GM12874 (cell line): Measurements from ENCODE around the gene TBC1D5.

Source experiments
- CTCF ChIP-seq: IDR thresholded peaks from 2 replicates; pipeline ENCODE4 v1.5.1; 2011; ENCODE audit warnings: low read depth, mild to moderate bottlenecking, control low read depth, low read length, moderate library complexity; ENCODE audit not compliant: insufficient read depth

The TBC1D5 gene

DNA sequence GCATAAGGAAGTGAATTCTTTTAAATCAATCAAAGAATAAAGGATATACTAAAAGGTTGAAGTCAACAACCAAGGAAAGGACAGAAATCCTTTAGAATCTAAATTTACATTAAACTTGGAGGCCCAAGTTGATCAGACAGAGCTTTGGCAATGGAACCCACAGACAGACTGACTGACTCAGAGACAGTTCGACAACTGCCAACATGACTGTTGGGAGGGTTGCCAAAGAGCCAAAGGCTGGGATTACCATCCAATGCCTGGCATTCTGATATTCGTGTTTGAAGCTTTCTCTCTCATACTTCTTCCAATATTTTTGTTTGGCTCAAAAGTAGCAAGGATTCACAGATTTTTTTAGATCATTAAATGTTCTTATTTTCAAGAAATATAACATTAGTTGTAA, 451.5 kb downstream of the TBC1D5 start:
- no peak for TF ChIP-seq CTCF

DNA sequence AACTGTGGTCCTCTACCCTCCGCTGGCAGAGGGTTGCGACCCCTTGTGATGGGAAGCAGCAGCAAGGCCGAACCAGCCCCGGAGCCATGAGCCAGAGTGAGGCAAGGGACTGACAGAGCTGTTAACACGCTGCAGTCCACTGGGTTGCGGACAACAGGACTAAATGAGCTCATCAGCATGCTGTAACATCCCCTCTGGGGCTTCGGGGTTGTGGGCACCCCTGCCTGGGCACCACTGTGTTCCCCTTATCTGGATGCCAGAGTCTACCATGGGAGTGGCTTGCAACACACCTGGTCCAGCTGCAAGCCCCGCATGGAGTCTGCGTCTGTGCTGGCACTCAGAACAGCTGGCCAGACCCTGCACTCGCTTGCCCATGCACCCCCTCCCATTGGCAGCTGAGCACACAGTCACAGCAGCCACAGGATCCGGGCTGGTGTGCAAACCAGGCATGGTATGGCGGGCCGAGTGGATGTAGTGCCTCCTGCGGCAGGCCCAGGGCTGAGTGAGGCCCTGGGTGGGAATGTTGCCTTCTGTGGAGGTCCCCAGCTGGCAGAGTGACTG, 453.5 kb downstream of the TBC1D5 start:
- no peak for TF ChIP-seq CTCF

DNA sequence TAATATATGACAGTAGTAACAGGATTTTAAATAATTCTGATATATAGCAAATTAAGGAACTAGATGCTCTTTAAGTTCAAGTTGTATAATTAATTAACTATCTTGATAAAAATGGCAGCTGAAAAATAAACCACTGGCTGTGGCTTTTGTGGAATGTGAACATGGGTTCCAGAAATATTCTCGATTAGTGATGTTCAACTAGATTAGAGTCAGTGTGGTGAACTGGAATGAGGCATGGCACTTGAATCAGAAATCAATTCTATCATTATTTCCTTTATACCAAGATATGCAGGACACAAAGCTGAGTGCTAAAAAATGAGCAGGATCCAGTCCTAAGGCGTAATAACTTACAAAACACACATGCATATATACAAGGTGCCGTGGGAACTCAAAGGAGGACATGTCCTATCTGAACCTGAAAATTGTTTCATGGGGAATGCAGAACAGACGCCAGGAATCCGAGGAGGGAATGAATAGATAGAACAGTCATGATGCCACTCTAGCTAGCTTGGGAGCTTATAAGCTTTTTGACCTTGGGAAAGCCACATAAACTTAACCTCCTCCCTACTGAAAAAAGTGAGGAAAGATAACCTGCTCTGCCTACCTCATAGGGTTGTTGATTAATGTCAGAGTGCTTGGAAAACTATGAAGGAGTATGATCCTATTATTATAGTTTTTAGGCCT, 455.3 kb downstream of the TBC1D5 start:
- no peak for TF ChIP-seq CTCF

DNA sequence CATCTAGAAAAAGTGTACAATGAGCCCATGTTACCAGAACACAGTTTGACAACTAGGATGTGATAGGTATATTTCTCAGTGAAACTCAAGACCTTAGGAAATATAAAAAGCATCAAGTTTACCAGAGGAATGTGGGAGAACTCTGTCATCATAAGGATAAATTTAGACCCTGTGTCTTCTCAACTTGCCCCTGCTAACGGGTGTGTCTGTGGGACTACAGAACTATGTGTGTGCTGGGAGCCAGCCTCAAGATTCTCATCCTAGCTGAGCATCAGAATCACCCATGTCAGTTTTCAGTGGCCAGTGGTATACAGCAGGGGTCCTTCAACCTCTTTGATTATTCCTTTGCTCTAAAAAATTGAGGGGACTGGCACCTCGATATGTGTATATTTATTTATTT, 464.4 kb downstream of the TBC1D5 start:
- TF ChIP-seq CTCF: no peak

DNA sequence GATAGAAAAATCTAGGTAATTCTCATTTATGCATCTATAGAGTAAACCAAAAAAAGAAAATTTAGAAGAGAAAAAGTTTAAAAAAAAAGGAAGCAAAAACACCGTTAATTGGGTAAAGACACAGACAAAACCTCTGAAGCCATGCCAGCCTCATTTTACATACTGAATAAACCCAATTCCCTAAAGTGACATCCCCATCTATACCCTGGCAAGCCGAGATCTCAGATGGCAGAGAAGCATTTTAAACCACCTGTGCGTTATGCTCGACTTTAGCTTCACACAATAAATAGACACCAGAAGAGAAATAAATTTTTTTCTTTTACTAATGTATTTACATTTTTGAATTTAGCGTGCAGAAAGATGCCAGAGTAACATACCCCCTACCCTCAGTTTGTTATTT, 475.6 kb downstream of the TBC1D5 start:
- no peak for TF ChIP-seq CTCF

DNA sequence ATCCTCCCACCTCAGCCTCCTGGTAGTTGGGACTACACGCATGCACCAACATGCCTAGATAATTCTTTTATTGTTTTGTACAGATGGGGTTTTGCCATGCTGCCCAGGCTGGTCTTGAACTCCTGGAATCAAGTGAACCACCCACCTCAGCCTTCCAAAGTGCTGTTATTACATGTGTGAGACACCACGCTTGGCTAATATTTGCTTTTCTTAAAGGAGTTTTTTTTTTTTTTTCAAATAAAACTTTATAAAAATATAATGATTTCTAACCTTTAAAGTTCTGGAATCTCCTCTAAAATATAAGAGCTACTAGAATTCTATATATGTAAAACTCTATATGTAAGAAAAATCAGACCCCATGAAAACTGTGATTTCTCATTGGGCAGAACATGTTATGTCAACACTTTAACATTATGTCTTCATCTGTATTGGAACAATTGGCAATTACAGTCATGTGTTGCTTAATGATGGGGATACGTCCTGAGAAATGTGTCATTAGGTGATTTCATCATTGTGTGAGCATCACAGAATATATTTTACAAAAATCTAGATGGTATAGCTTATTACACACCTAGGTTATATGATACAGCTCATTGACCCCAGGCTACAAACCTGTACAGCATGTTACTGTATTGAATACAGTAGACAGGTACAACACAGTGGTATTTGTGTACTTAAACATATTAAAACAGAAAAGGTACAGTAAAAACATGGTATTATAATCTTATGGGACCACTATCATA, 480.6 kb downstream of the TBC1D5 start:
- no peak for TF ChIP-seq CTCF

DNA sequence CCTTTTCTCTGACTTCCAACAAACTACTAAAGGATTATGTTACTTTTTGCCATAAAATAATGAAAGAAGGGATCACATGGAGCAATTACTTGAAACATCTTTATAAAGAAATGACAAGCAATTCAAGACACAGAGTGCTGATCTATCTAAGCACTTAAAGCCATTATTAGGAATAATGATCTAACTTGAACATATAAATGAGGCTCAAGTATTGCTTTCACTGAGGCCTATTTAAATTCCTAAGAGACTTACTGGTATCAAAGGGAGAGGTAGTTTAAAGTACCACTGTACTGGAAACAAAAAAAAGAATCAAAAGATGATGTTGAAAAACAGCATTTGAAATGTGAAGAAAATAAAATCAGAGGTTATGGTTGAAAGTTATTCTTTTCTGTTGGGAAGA, 482.2 kb downstream of the TBC1D5 start:
- TF ChIP-seq CTCF: no peak
